H9 (cell line): ENCODE data around the gene CCDC92B. TPM values are rescaled to one million over a fixed set of nuclear protein-coding genes. Genes with fewer than 3 reads are reported as not detected.

ENCODE experiments used
- DNase-seq: peaks from one replicate; pipeline ENCODE4 v3.0.0-alpha.2; 2017
- H2AFZ ChIP-seq: one replicate; pipeline ENCODE4 v1.6.1; 2013; ENCODE audit warnings: mild to moderate bottlenecking, low read length, control low read depth, moderate library complexity
- H2AK5ac ChIP-seq: 2 replicates; pipeline ENCODE4 v1.6.1; 2013; ENCODE audit warnings: low read length, control low read depth, mixed read lengths; ENCODE audit not compliant: insufficient read length
- H2BK120ac ChIP-seq: one replicate; pipeline ENCODE4 v1.6.1; 2013; ENCODE audit warnings: low read depth, mild to moderate bottlenecking, low read length, control low read depth, inconsistent platforms; ENCODE audit not compliant: poor library complexity, severe bottlenecking
- H2BK12ac ChIP-seq: 2 replicates; pipeline ENCODE4 v1.6.1; 2013; ENCODE audit warnings: low read length, control low read depth, mixed read lengths, low read depth; ENCODE audit not compliant: insufficient read length
- H2BK15ac ChIP-seq: 2 replicates; pipeline ENCODE4 v1.6.1; 2013; ENCODE audit warnings: low read depth, low read length, control low read depth
- H2BK20ac ChIP-seq: one replicate; pipeline ENCODE4 v1.6.1; 2013; ENCODE audit warnings: low read depth, mild to moderate bottlenecking, low read length, control low read depth, inconsistent platforms; ENCODE audit not compliant: poor library complexity, severe bottlenecking
- H2BK5ac ChIP-seq: 2 replicates; pipeline ENCODE4 v1.6.1; 2013; ENCODE audit warnings: low read length, control low read depth, mixed read lengths; ENCODE audit not compliant: insufficient read length
- H3K14ac ChIP-seq: 2 replicates; pipeline ENCODE4 v1.6.1; 2013; ENCODE audit warnings: low read length, control low read depth; ENCODE audit not compliant: insufficient read depth
- H3K18ac ChIP-seq: 2 replicates; pipeline ENCODE4 v1.6.1; 2013; ENCODE audit warnings: low read depth, mild to moderate bottlenecking, mixed read lengths, low read length, control low read depth; ENCODE audit not compliant: insufficient read length
- H3K23ac ChIP-seq: 2 replicates; pipeline ENCODE4 v1.6.1; 2013; ENCODE audit warnings: low read length, control low read depth, mixed read lengths, low read depth; ENCODE audit not compliant: insufficient read length
- H3K23me2 ChIP-seq: 2 replicates; pipeline ENCODE4 v1.6.1; 2013; ENCODE audit warnings: low read depth, mild to moderate bottlenecking, mixed read lengths, low read length, control low read depth; ENCODE audit not compliant: insufficient read length, poor library complexity, severe bottlenecking
- H3K27ac ChIP-seq: 2 replicates; pipeline ENCODE4 v1.5.1; 2013; ENCODE audit warnings: low read length, control low read depth, mixed read lengths, low read depth; ENCODE audit not compliant: insufficient read length
- H3K27me3 ChIP-seq: 2 replicates; pipeline ENCODE4 v1.6.1; 2013; ENCODE audit warnings: low read length, control low read depth, inconsistent platforms; ENCODE audit not compliant: insufficient read depth
- H3K4ac ChIP-seq: 2 replicates; pipeline ENCODE4 v1.6.1; 2013; ENCODE audit warnings: low read depth, mild to moderate bottlenecking, control low read depth, inconsistent platforms, low read length, moderate library complexity
- H3K4me1 ChIP-seq: 2 replicates; pipeline ENCODE4 v1.6.1; 2013; ENCODE audit warnings: low read length, control low read depth, inconsistent platforms; ENCODE audit not compliant: insufficient read depth
- H3K4me2 ChIP-seq: 2 replicates; pipeline ENCODE4 v1.6.1; 2013; ENCODE audit warnings: low read length, control low read depth, mixed read lengths; ENCODE audit not compliant: insufficient read length, insufficient read depth
- H3K56ac ChIP-seq: 2 replicates; pipeline ENCODE4 v1.6.1; 2013; ENCODE audit warnings: low read depth, mild to moderate bottlenecking, mixed read lengths, low read length, control low read depth; ENCODE audit not compliant: insufficient read length
- H3K79me1 ChIP-seq: 2 replicates; pipeline ENCODE4 v1.6.1; 2013; ENCODE audit warnings: low read depth, mild to moderate bottlenecking, moderate library complexity, low read length, control low read depth, inconsistent platforms; ENCODE audit not compliant: insufficient read depth, poor library complexity, severe bottlenecking
- H3K79me2 ChIP-seq: 2 replicates; pipeline ENCODE4 v1.6.1; 2013; ENCODE audit warnings: low read length, control low read depth, inconsistent platforms; ENCODE audit not compliant: insufficient read depth
- H3K9ac ChIP-seq: 2 replicates; pipeline ENCODE4 v1.6.1; 2013; ENCODE audit warnings: low read length, control low read depth, mixed read lengths; ENCODE audit not compliant: insufficient read length; ENCODE audit errors: extremely low read depth
- H3K9me3 ChIP-seq: one replicate; pipeline ENCODE4 v1.6.1; 2013; ENCODE audit warnings: low read depth, low read length, inconsistent platforms; ENCODE audit not compliant: control insufficient read depth
- H3T11ph ChIP-seq: one replicate; pipeline ENCODE4 v1.6.1; 2013; ENCODE audit warnings: mild to moderate bottlenecking, low read length, control low read depth, inconsistent platforms
- H4K20me1 ChIP-seq: one replicate; pipeline ENCODE4 v1.6.1; 2013; ENCODE audit not compliant: control insufficient read depth, insufficient read length, insufficient read depth
- H4K5ac ChIP-seq: 2 replicates; pipeline ENCODE4 v1.6.1; 2013; ENCODE audit warnings: low read depth, mild to moderate bottlenecking, mixed read lengths, low read length, control low read depth; ENCODE audit not compliant: insufficient read length
- H4K8ac ChIP-seq: replicated peaks from 2 replicates; pipeline ENCODE4 v1.6.1; 2013; ENCODE audit warnings: low read length, control low read depth, mixed read lengths, low read depth; ENCODE audit not compliant: insufficient read length
- H4K91ac ChIP-seq: 2 replicates; pipeline ENCODE4 v1.6.1; 2013; ENCODE audit warnings: low read depth, mild to moderate bottlenecking, moderate library complexity, mixed read lengths, low read length, control low read depth; ENCODE audit not compliant: insufficient read length
- H3K27ac Mint-ChIP-seq, 3 experiments: 2 replicates in 2 of 3; 3 replicates in 1 of 3; pipeline ENCODE4 v1.8.0; 2020 to 2021; ENCODE audit warnings: mixed read lengths in 3 of 3, mild to moderate bottlenecking in 1 of 3, moderate library complexity in 1 of 3
- H3K27me3 Mint-ChIP-seq: 2 replicates; pipeline ENCODE4 v1.8.0; 2021; ENCODE audit warnings: low read depth, mild to moderate bottlenecking, moderate library complexity, mixed read lengths
- H3K36me3 Mint-ChIP-seq, 3 experiments: 2 replicates in 2 of 3; 3 replicates in 1 of 3; pipeline ENCODE4 v1.8.0; 2020 to 2021; ENCODE audit warnings: low read depth in 3 of 3, mixed read lengths in 3 of 3; ENCODE audit not compliant: insufficient read depth in 1 of 3
- H3K4me1 Mint-ChIP-seq, 2 experiments: 2 replicates each; pipeline ENCODE4 v1.8.0; 2020; ENCODE audit warnings: mixed read lengths in 2 of 2
- H3K4me3 Mint-ChIP-seq, 2 experiments: 2 replicates in 1 of 2; 3 replicates in 1 of 2; pipeline ENCODE4 v1.8.0; 2020 to 2021; ENCODE audit warnings: mild to moderate bottlenecking in 2 of 2, mixed read lengths in 2 of 2, moderate library complexity in 1 of 2
- H3K9me3 Mint-ChIP-seq, 2 experiments: 2 replicates in 1 of 2; 3 replicates in 1 of 2; pipeline ENCODE4 v1.8.0; 2020; ENCODE audit warnings: mild to moderate bottlenecking in 2 of 2, mixed read lengths in 2 of 2, moderate library complexity in 1 of 2
- whole genome bisulfite sequencing: extraction: QIAGEN DNeasy Blood & Tissue Kit; methylation state at CpG from one replicate; pipeline ENCODE4 v1.1.7; 2013; ENCODE audit warnings: missing lambda C conversion rate, low lambda C conversion rate, mixed read lengths; ENCODE audit not compliant: insufficient read length; ENCODE audit errors: extremely low coverage; 5-methylcytosine and 5-hydroxymethylcytosine counted together
- total RNA-seq: library from RNA; stranded (reverse); gene quantifications from 2 replicates; pipeline ENCODE4 v1.2.1, GENCODE V29; 2021
- TF ChIP-seq, protein P1 (sequence below): fragments of 200-600 bp; sonication (generic); conservative IDR thresholded peaks from 3 replicates; pipeline ENCODE4 v1.8.0; 2021; ENCODE audit warnings: antibody characterized with exemption, mild to moderate bottlenecking

CCDC92B gene
- total RNA-seq, 1 experiment from 2014 or later = 8.0 TPM

DNA sequence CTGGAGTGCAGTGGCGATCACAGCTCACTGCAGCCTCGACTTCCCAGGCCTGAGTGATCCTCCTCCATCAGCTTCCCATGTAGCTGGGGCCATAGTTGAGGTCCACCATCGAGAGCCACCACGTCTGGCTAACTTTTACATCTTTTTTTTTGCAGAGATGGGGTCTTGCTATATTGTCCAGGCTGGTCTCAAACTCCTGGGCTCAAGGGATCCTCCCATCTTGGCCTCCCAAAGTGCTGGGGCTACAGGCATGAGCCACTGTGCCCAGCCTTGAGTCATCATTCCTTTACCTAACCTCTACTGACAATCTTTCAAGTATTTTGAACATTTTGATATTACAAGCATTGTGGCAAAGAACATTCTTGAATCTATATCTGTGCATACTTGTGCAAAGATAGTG lies 9.4 kb upstream of the CCDC92B start:
- Histone ChIP-seq H3K4me2 (no peak overlapping the region), H3K23me2 (peaks cover 2% of the 10 kb centered on the region), H2BK15ac (no peak overlapping the region), H3K56ac (no peak overlapping the region), H3K9me3 (no peaks in the 10 kb centered on the region), H3K27ac (no peak overlapping the region), H2BK120ac (no peak overlapping the region), H3K14ac (no peak overlapping the region), H3K9ac (no peak overlapping the region), H3K23ac (no peak overlapping the region), H3T11ph (no peak overlapping the region), H2BK5ac (no peak overlapping the region), H4K91ac (no peak overlapping the region), H3K79me1 (no peaks in the 10 kb centered on the region), H4K5ac (no peak overlapping the region), H2BK20ac (no peak overlapping the region), H2BK12ac (no peak overlapping the region), H2AK5ac (no peak overlapping the region), H4K20me1 (no peaks in the 10 kb centered on the region), H2AFZ (no peak overlapping the region), H3K27me3 (no peaks in the 10 kb centered on the region), H3K4ac (no peak overlapping the region), H4K8ac (no peak overlapping the region), H3K79me2 (no peaks in the 10 kb centered on the region), H3K18ac (no peak overlapping the region), H3K4me1 (no peaks in the 10 kb centered on the region)
- Mint-ChIP-seq H3K27me3 (peaks cover 32% of the 10 kb centered on the region), H3K4me3 (no peak overlapping the region), H3K27ac (no peak overlapping the region), H3K36me3 (peaks cover 0 to 4% (median 3%) of the 10 kb centered on the region in 3 experiments; a peak in 4 of 7 replicates), H3K4me1 (peaks cover 6% of the 10 kb centered on the region in 2 experiments), H3K9me3 (no peaks in the 10 kb centered on the region)
- TF ChIP-seq, protein P1, sequence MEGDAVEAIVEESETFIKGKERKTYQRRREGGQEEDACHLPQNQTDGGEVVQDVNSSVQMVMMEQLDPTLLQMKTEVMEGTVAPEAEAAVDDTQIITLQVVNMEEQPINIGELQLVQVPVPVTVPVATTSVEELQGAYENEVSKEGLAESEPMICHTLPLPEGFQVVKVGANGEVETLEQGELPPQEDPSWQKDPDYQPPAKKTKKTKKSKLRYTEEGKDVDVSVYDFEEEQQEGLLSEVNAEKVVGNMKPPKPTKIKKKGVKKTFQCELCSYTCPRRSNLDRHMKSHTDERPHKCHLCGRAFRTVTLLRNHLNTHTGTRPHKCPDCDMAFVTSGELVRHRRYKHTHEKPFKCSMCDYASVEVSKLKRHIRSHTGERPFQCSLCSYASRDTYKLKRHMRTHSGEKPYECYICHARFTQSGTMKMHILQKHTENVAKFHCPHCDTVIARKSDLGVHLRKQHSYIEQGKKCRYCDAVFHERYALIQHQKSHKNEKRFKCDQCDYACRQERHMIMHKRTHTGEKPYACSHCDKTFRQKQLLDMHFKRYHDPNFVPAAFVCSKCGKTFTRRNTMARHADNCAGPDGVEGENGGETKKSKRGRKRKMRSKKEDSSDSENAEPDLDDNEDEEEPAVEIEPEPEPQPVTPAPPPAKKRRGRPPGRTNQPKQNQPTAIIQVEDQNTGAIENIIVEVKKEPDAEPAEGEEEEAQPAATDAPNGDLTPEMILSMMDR = no peak
- no peak for DNase-seq
- WGBS = no CpG with 5 or more reads among the region's 4 CpGs
